ENCODE data around the gene MILR1. TPM values are rescaled to one million over a fixed set of nuclear protein-coding genes. Genes with fewer than 3 reads are reported as not detected.

MILR1 gene
- total RNA-seq, 4 donors from 2014 or later = 2.9 to 6.6 (median 4.2) TPM

GRCh38 chr17:64506201-64506575 lies 57.3 kb downstream of the MILR1 start, which contains the start of gene DDX5:
Gene DDX5, minus strand, starts transcription at chr17:64506289. Its CDS starts 170 bp downstream, at chr17:64506119.
- intact Hi-C loops (cut with DNase I) = no loop called here
- Histone ChIP-seq H3K4me3 (peak within 1 kb of the TSS; percentile 77 to 94 (median 90)), H3K36me3 (peaks cover 38 to 61% (median 54%) of the 10 kb centered on the region in 4 donors), H3K27me3 (no peaks in the 10 kb centered on the region), H3K9me3 (no peaks in the 10 kb centered on the region), H3K27ac (replicated peaks in 1 of 4) (peak within 1 kb of the TSS; percentile 99 to 100 (median 99)), H3K4me1 (peaks cover 55 to 71% (median 60%) of the 10 kb centered on the region in 4 donors)
- peak; percentile 100 for DNase-seq (ENCODE audit: extremely low spot score)
- 0% methylated on average over 5 of the region's 31 CpGs for WGBS
- TF ChIP-seq EP300 (IDR thresholded peaks at IDR 0.05) (no peak), POLR2A (IDR thresholded peaks at IDR 0.05; ENCODE audit: low read depth) (peak; percentile 98), POLR2AphosphoS5 (IDR thresholded peaks at IDR 0.05) (peak; percentile 92 to 99), CTCF (IDR thresholded peaks at IDR 0.05) (no peak)

- Histone ChIP-seq H3K4me1 (peaks cover 51 to 65% (median 54%) of the 10 kb centered on the region in 4 donors), H3K27me3 (no peaks in the 10 kb centered on the region), H3K9me3 (no peaks in the 10 kb centered on the region), H3K36me3 (peaks cover 36 to 61% (median 54%) of the 10 kb centered on the region in 4 donors), H3K27ac (replicated peaks in 1 of 4) (peak within 1 kb of the TSS; percentile 99 to 100 (median 99)), H3K4me3 (peak within 1 kb of the TSS; percentile 77 to 94 (median 90))
- intact Hi-C loops (cut with DNase I) = no loop called here
- no peak for TF ChIP-seq EP300 (IDR thresholded peaks at IDR 0.05)
- peak in 1 of 3 experiments; percentile 4 for TF ChIP-seq CTCF (IDR thresholded peaks at IDR 0.05)
- TF ChIP-seq POLR2AphosphoS5 (IDR thresholded peaks at IDR 0.05) = peak; percentile 88 to 96
- TF ChIP-seq POLR2A (IDR thresholded peaks at IDR 0.05; ENCODE audit: low read depth) = peak; percentile 71
- WGBS = 1% methylated on average over 39 of the region's 77 CpGs
- DNase-seq (ENCODE audit: extremely low spot score) = peak; percentile 98
Measured at GRCh38 chr17:64506576-64507412, 57.9 kb downstream of the MILR1 start, which contains the start of gene CEP95. Gene CEP95, plus strand, starts transcription at chr17:64506977. Its CDS starts 121 bp downstream, at chr17:64507098.

GRCh38 chr17:64507413-64507782 lies 58.5 kb downstream of the MILR1 start:
- intact Hi-C loops (cut with DNase I) = no loop called here
- no peak for DNase-seq (ENCODE audit: extremely low spot score)
- peak overlapping the region; percentile 99 to 100 (median 99) for H3K27ac ChIP-seq (replicated peaks in 1 of 4)
- H3K4me1 ChIP-seq = peaks cover 45 to 59% (median 51%) of the 10 kb centered on the region in 4 donors
- peaks cover 33 to 61% (median 53%) of the 10 kb centered on the region in 4 donors for H3K36me3 ChIP-seq
- TF ChIP-seq CTCF (IDR thresholded peaks at IDR 0.05) (peak; percentile 29 to 55 (median 39)), POLR2A (IDR thresholded peaks at IDR 0.05; ENCODE audit: low read depth) (no peak)
- WGBS = 2% methylated on average over 13 of the region's 13 CpGs
- no peaks in the 10 kb centered on the region for H3K27me3 ChIP-seq
- H3K4me3 ChIP-seq = peak overlapping the region; percentile 77 to 94 (median 90)
- no peaks in the 10 kb centered on the region for H3K9me3 ChIP-seq

GRCh38 chr17:64508683-64509082 lies 59.8 kb downstream of the MILR1 start:
- DNase-seq (ENCODE audit: extremely low spot score) = no peak
- peak overlapping the region in 1 of 4 donors; percentile 99 for H3K27ac ChIP-seq (replicated peaks in 1 of 4)
- peak overlapping the region in 1 of 4 donors; percentile 89 for H3K4me3 ChIP-seq
- H3K4me1 ChIP-seq = peaks cover 32 to 46% (median 38%) of the 10 kb centered on the region in 4 donors
- 84% methylated on average over 2 of the region's 2 CpGs for WGBS
- TF ChIP-seq POLR2AphosphoS5 (IDR thresholded peaks at IDR 0.05) (no peak), EP300 (IDR thresholded peaks at IDR 0.05) (no peak), CTCF (IDR thresholded peaks at IDR 0.05) (no peak), POLR2A (IDR thresholded peaks at IDR 0.05; ENCODE audit: low read depth) (no peak)
- no peaks in the 10 kb centered on the region for H3K27me3 ChIP-seq
- peaks cover 27 to 60% (median 52%) of the 10 kb centered on the region in 4 donors for H3K36me3 ChIP-seq
- intact Hi-C loops (cut with DNase I) = no loop called here
- no peaks in the 10 kb centered on the region for H3K9me3 ChIP-seq
